PC-9 (cell line): ENCODE results near the gene DMTF1. TPM values are rescaled to one million over a fixed set of nuclear protein-coding genes. Genes with fewer than 3 reads are reported as not detected.

ENCODE experiments used
- BruUV-seq: library from RNA; stranded (reverse); fragments of 400-500 nt; replicated peaks from 2 replicates; lab custom pipeline; 2021; lab: Mats Ljungman, UMichigan
- CTCF ChIA-PET: fragments of 300-600 bp; sonication (Branson Sonifier 250); formaldehyde crosslinking; loops from one replicate; lab custom pipeline; 2022; ENCODE audit warnings: antibody characterized with exemption; lab: Charles Lee
- POLR2A ChIA-PET: fragments of 300-600 bp; sonication (Branson Sonifier 250); formaldehyde crosslinking; loops from one replicate; lab custom pipeline; 2022; ENCODE audit warnings: antibody characterized with exemption; ENCODE audit not compliant: unreplicated experiment; lab: Charles Lee
- DNase-seq, 2 experiments: peaks; one replicate each; pipeline versions ENCODE4 v3.0.0 to v3.0.0-alpha.2; 2015 to 2022; ENCODE audit warnings: mixed read lengths in 1 of 2
- H2AFZ ChIP-seq: fragments of 200-600 bp; sonication (generic); 2 replicates; pipeline ENCODE4 v1.8.1; 2017; ENCODE audit warnings: antibody characterized with exemption
- H3F3A ChIP-seq: fragments of 200-600 bp; sonication (generic); 2 replicates; pipeline ENCODE4 v1.8.1; 2017; ENCODE audit warnings: antibody characterized with exemption, mild to moderate bottlenecking, low read depth; ENCODE audit not compliant: insufficient read depth
- H3K27ac ChIP-seq: fragments of 200-600 bp; sonication (generic); 2 replicates; pipeline ENCODE4 v1.6.1; 2016; ENCODE audit warnings: mixed run types
- H3K27me3 ChIP-seq: fragments of 200-600 bp; sonication (generic); 2 replicates; pipeline ENCODE4 v1.6.1; 2016; ENCODE audit warnings: low read depth, mixed run types; ENCODE audit not compliant: insufficient read depth
- H3K36me3 ChIP-seq: fragments of 200-600 bp; sonication (generic); 2 replicates; pipeline ENCODE4 v1.6.1; 2016; ENCODE audit warnings: low read depth, mixed run types
- H3K4me1 ChIP-seq: fragments of 200-600 bp; sonication (generic); replicated peaks from 2 replicates; pipeline ENCODE4 v1.6.1; 2016; ENCODE audit warnings: mixed run types; ENCODE audit not compliant: insufficient read depth
- H3K4me2 ChIP-seq: fragments of 200-600 bp; sonication (generic); 2 replicates; pipeline ENCODE4 v1.6.1; 2017; ENCODE audit warnings: mixed run types
- H3K4me3 ChIP-seq: fragments of 200-600 bp; sonication (generic); 2 replicates; pipeline ENCODE4 v1.6.1; 2016; ENCODE audit warnings: mixed run types
- H3K79me2 ChIP-seq: fragments of 200-600 bp; sonication (generic); 2 replicates; pipeline ENCODE4 v1.6.1; 2017; ENCODE audit warnings: low read depth, mixed run types
- H3K9me2 ChIP-seq: fragments of 200-600 bp; sonication (generic); 2 replicates; pipeline ENCODE4 v1.8.1; 2017; ENCODE audit warnings: mild to moderate bottlenecking; ENCODE audit not compliant: insufficient read depth
- H3K9me3 ChIP-seq: fragments of 200-600 bp; sonication (generic); 2 replicates; pipeline ENCODE4 v1.8.1; 2016; ENCODE audit warnings: low read depth; ENCODE audit not compliant: insufficient read depth
- H4K20me1 ChIP-seq: fragments of 200-600 bp; sonication (generic); 2 replicates; pipeline ENCODE4 v1.8.1; 2017; ENCODE audit not compliant: insufficient read depth
- CTCF ChIP-seq: fragments of 200-600 bp; sonication (generic); conservative IDR thresholded peaks from 2 replicates; pipeline ENCODE4 v1.6.1; 2017; ENCODE audit warnings: mixed run types, antibody characterized with exemption, mild to moderate bottlenecking, moderate library complexity
- EZH2 ChIP-seq: fragments of 200-600 bp; sonication (generic); IDR thresholded peaks from 2 replicates; pipeline ENCODE4 v1.8.0; 2017; ENCODE audit warnings: antibody characterized with exemption, low read depth
- intact Hi-C: fragments of 100-400 bp; cut with micrococcal nuclease; formaldehyde crosslinking; loops from one replicate; pipeline ENCODE4 v1.10.0; 2022; ENCODE audit not compliant: unreplicated experiment
- total RNA-seq: library from RNA; stranded (reverse); gene quantifications from 2 replicates; pipeline ENCODE4 v1.2.3, GENCODE V29; 2021

DMTF1 gene
- total RNA-seq, 1 experiment from 2014 or later: 54.0 TPM

GRCh38 chr7:87116315-87116714 lies 35.9 kb upstream of the DMTF1 start:
- Histone ChIP-seq H3K79me2 (no peaks in the 10 kb centered on the region), H3K9me2 (no peaks in the 10 kb centered on the region), H3F3A (no peaks in the 10 kb centered on the region), H2AFZ (no peak overlapping the region), H3K27ac (no peak overlapping the region), H3K27me3 (no peaks in the 10 kb centered on the region), H3K4me2 (no peak overlapping the region), H3K4me1 (no peaks in the 10 kb centered on the region), H3K4me3 (no peak overlapping the region), H4K20me1 (no peaks in the 10 kb centered on the region), H3K36me3 (no peaks in the 10 kb centered on the region), H3K9me3 (peaks cover 5% of the 10 kb centered on the region; the same call in 1 of the 2 replicates)
- intact Hi-C loops: no loop called here
- DNase-seq: no peak
- POLR2A ChIA-PET: no interaction called here
- no peak for TF ChIP-seq EZH2
- no peak for TF ChIP-seq CTCF
- BruUV-seq: no TSS peak
- CTCF ChIA-PET: no interaction called here

- intact Hi-C loops: no loop called here
- no peaks in the 10 kb centered on the region for H3F3A ChIP-seq
- CTCF ChIA-PET: no interaction called here
- no peak overlapping the region for H3K4me2 ChIP-seq
- no peak for DNase-seq
- BruUV-seq: no TSS peak
- no peaks in the 10 kb centered on the region for H3K27me3 ChIP-seq
- POLR2A ChIA-PET: no interaction called here
- no peaks in the 10 kb centered on the region for H3K79me2 ChIP-seq
- H2AFZ ChIP-seq: no peak overlapping the region
- H3K9me2 ChIP-seq: no peaks in the 10 kb centered on the region
- H3K27ac ChIP-seq: no peak overlapping the region
- no peaks in the 10 kb centered on the region for H4K20me1 ChIP-seq
- H3K9me3 ChIP-seq: no peaks in the 10 kb centered on the region
- no peaks in the 10 kb centered on the region for H3K4me1 ChIP-seq
- H3K4me3 ChIP-seq: no peak overlapping the region
- H3K36me3 ChIP-seq: no peaks in the 10 kb centered on the region
- TF ChIP-seq CTCF (no peak), EZH2 (no peak)
These were observed 32.7 kb upstream of the DMTF1 start for GRCh38 chr7:87119581-87119980.

GRCh38 chr7:87123105-87123504 lies 29.1 kb upstream of the DMTF1 start:
- no peaks in the 10 kb centered on the region for H3K79me2 ChIP-seq
- no peak overlapping the region for H3K27ac ChIP-seq
- ChIA-PET POLR2A (no interaction called here), CTCF (no interaction called here)
- no peaks in the 10 kb centered on the region for H3K9me3 ChIP-seq
- H3K4me2 ChIP-seq: no peak overlapping the region
- H2AFZ ChIP-seq: no peak overlapping the region
- H3K36me3 ChIP-seq: no peaks in the 10 kb centered on the region
- H3F3A ChIP-seq: no peaks in the 10 kb centered on the region
- no peak overlapping the region for H3K4me3 ChIP-seq
- BruUV-seq: no TSS peak
- TF ChIP-seq EZH2 (no peak), CTCF (no peak)
- DNase-seq: no peak
- H3K4me1 ChIP-seq: no peaks in the 10 kb centered on the region
- no peaks in the 10 kb centered on the region for H3K27me3 ChIP-seq
- no peaks in the 10 kb centered on the region for H3K9me2 ChIP-seq
- intact Hi-C loops: no loop called here
- no peaks in the 10 kb centered on the region for H4K20me1 ChIP-seq
